ENCODE results near the gene GPR176. TPM values are rescaled to one million over a fixed set of nuclear protein-coding genes. Genes with fewer than 3 reads are reported as not detected.

Gene GPR176
- total and polyA plus RNA-seq, 2 experiments from 2014 or later: 2.7 to 7.0 TPM

DNA sequence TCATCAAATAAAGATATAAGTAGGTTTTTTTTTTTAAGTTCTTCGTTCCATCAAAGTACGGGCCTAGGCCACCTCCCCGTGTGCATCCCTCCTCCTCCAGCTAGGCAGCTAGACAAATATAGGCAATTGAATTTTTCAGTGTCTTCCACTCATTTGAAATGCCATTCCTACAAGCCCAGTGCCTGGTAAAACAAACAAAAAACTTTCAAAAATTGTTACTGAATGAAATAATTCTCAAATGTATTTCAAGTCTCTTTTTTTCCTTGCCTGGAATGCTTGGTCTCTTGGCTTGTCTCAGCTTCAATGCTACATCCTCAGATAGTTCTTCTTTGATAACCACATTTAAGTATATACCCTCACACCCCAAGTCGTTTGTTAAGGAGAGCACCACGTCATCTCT is 17.6 kb upstream of the GPR176 start:
- WGBS (ENCODE audit: low lambda C conversion rate, missing lambda C conversion rate): 90% methylated on average over 5 of the region's 5 CpGs
- Histone ChIP-seq H3K4me2 (no peak overlapping the region), H3K27ac (no peak overlapping the region), H3K4me3 (no peak overlapping the region), H3K27me3 (no peaks in the 10 kb centered on the region), H4K20me1 (ENCODE audit: insufficient read depth, poor library complexity, severe bottlenecking) (no peaks in the 10 kb centered on the region), H3K36me3 (replicated peaks; ENCODE audit: insufficient read depth, low read depth) (no peaks in the 10 kb centered on the region), H3K4me1 (ENCODE audit: insufficient read depth) (peaks cover 7% of the 10 kb centered on the region), H3K9me3 (ENCODE audit: low read depth) (no peaks in the 10 kb centered on the region), H3K9me2 (replicated peaks; ENCODE audit: insufficient read depth) (no peaks in the 10 kb centered on the region), H2AFZ (no peak overlapping the region), H3K79me2 (peaks cover 57% of the 10 kb centered on the region)
- no peak for TF ChIP-seq EZH2 (IDR thresholded peaks at IDR 0.05; ENCODE audit: borderline replicate concordance)
- TF ChIP-seq, protein P1, sequence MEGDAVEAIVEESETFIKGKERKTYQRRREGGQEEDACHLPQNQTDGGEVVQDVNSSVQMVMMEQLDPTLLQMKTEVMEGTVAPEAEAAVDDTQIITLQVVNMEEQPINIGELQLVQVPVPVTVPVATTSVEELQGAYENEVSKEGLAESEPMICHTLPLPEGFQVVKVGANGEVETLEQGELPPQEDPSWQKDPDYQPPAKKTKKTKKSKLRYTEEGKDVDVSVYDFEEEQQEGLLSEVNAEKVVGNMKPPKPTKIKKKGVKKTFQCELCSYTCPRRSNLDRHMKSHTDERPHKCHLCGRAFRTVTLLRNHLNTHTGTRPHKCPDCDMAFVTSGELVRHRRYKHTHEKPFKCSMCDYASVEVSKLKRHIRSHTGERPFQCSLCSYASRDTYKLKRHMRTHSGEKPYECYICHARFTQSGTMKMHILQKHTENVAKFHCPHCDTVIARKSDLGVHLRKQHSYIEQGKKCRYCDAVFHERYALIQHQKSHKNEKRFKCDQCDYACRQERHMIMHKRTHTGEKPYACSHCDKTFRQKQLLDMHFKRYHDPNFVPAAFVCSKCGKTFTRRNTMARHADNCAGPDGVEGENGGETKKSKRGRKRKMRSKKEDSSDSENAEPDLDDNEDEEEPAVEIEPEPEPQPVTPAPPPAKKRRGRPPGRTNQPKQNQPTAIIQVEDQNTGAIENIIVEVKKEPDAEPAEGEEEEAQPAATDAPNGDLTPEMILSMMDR (IDR thresholded peaks at IDR 0.05; ENCODE audit: poor library complexity): no peak
- no peak for TF ChIP-seq EZH2phosphoT487 (IDR thresholded peaks at IDR 0.05; ENCODE audit: low read depth, severe bottlenecking, unreplicated experiment)
- no peak for DNase-seq (ENCODE audit: low spot score)

DNA sequence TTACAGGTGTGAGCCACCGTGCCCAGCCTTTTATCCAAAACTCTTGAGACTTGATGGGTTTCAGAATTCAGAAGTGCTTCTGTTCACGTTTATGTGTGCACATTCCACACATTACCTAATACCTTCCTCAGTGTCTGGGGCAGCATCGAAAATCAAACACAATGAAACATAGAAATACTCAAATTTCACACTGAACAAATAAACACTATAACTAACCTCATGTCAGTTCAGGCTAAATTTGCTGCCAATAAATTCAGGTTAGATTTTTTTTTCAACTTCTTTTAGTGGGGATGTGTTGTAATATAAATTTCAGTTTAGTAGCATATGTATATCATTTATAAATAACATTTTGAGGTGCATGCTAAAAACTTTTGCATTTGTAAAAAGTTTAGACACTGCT is 16.6 kb upstream of the GPR176 start:
- TF ChIP-seq, protein P1 (IDR thresholded peaks at IDR 0.05; ENCODE audit: poor library complexity): no peak
- TF ChIP-seq EZH2 (IDR thresholded peaks at IDR 0.05; ENCODE audit: borderline replicate concordance): no peak
- TF ChIP-seq EZH2phosphoT487 (IDR thresholded peaks at IDR 0.05; ENCODE audit: low read depth, severe bottlenecking, unreplicated experiment): no peak
- no peak overlapping the region for H2AFZ ChIP-seq
- no peaks in the 10 kb centered on the region for H3K36me3 ChIP-seq (replicated peaks; ENCODE audit: insufficient read depth, low read depth)
- no peaks in the 10 kb centered on the region for H3K9me2 ChIP-seq (replicated peaks; ENCODE audit: insufficient read depth)
- 81% methylated on average over 3 of the region's 3 CpGs for WGBS (ENCODE audit: low lambda C conversion rate, missing lambda C conversion rate)
- H3K4me1 ChIP-seq (ENCODE audit: insufficient read depth): peaks cover 7% of the 10 kb centered on the region
- H3K79me2 ChIP-seq: peaks cover 57% of the 10 kb centered on the region
- no peak overlapping the region for H3K4me2 ChIP-seq
- H3K27ac ChIP-seq: no peak overlapping the region
- H4K20me1 ChIP-seq (ENCODE audit: insufficient read depth, poor library complexity, severe bottlenecking): no peaks in the 10 kb centered on the region
- H3K9me3 ChIP-seq (ENCODE audit: low read depth): no peaks in the 10 kb centered on the region
- H3K4me3 ChIP-seq: no peak overlapping the region
- H3K27me3 ChIP-seq: no peaks in the 10 kb centered on the region
- no peak for DNase-seq (ENCODE audit: low spot score)

DNA sequence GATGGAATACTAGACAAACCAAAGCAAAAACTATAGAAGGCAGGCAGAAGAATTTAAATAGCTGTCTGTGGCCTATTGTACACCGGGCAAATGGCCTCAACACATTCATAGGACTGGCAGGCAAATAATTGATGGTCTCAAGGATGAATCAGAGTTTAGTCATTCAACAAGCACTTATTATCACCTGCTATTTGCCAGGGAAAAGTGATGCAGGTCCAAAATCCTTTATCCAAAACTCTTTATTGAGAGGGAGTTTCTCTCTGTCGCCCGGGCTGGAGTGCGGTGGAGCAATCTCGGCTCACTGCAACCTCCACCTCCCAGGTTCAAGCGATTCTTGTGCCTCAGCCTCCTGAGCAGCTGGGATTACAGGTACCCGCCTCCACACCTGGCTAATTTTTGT is 16.1 kb upstream of the GPR176 start:
- H3K4me3 ChIP-seq: no peak overlapping the region
- H2AFZ ChIP-seq: no peak overlapping the region
- TF ChIP-seq, protein P1 (IDR thresholded peaks at IDR 0.05; ENCODE audit: poor library complexity): no peak
- TF ChIP-seq EZH2 (IDR thresholded peaks at IDR 0.05; ENCODE audit: borderline replicate concordance) (no peak), EZH2phosphoT487 (IDR thresholded peaks at IDR 0.05; ENCODE audit: low read depth, severe bottlenecking, unreplicated experiment) (no peak)
- peak overlapping the region; percentile 89 for H3K4me2 ChIP-seq
- no peaks in the 10 kb centered on the region for H3K9me2 ChIP-seq (replicated peaks; ENCODE audit: insufficient read depth)
- H3K36me3 ChIP-seq (replicated peaks; ENCODE audit: insufficient read depth, low read depth): no peaks in the 10 kb centered on the region
- no peaks in the 10 kb centered on the region for H3K27me3 ChIP-seq
- no peak overlapping the region for H3K27ac ChIP-seq
- H4K20me1 ChIP-seq (ENCODE audit: insufficient read depth, poor library complexity, severe bottlenecking): no peaks in the 10 kb centered on the region
- WGBS (ENCODE audit: low lambda C conversion rate, missing lambda C conversion rate): 97% methylated on average over 7 of the region's 7 CpGs
- DNase-seq (ENCODE audit: low spot score): no peak
- no peaks in the 10 kb centered on the region for H3K9me3 ChIP-seq (ENCODE audit: low read depth)
- H3K79me2 ChIP-seq: peaks cover 54% of the 10 kb centered on the region
- H3K4me1 ChIP-seq (ENCODE audit: insufficient read depth): peaks cover 7% of the 10 kb centered on the region

DNA sequence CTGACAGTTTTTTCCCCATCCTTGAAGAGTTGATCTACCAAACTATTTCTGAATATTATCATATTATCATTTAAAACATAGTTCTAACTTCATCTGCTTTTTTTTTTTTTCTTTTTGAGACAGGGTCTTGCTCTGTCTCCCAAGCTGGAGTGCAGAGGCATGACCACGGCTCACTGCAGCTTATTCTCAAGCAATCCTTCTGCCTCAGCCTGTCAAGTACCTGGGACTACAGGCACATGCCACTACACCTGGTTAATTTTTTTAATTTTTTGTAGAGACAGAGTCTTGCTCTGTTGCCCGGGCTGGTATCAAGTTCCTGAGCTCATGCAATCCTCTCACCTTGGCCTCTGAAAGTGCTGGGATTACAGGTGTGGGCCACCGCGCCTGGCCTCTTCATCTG is 15.2 kb upstream of the GPR176 start:
- H3K4me1 ChIP-seq (ENCODE audit: insufficient read depth): peaks cover 7% of the 10 kb centered on the region
- no peaks in the 10 kb centered on the region for H4K20me1 ChIP-seq (ENCODE audit: insufficient read depth, poor library complexity, severe bottlenecking)
- no peaks in the 10 kb centered on the region for H3K9me3 ChIP-seq (ENCODE audit: low read depth)
- no peaks in the 10 kb centered on the region for H3K9me2 ChIP-seq (replicated peaks; ENCODE audit: insufficient read depth)
- WGBS (ENCODE audit: low lambda C conversion rate, missing lambda C conversion rate): 95% methylated on average over 4 of the region's 4 CpGs
- no peaks in the 10 kb centered on the region for H3K36me3 ChIP-seq (replicated peaks; ENCODE audit: insufficient read depth, low read depth)
- H3K4me3 ChIP-seq: no peak overlapping the region
- no peak for TF ChIP-seq EZH2 (IDR thresholded peaks at IDR 0.05; ENCODE audit: borderline replicate concordance)
- no peak overlapping the region for H2AFZ ChIP-seq
- no peak overlapping the region for H3K27ac ChIP-seq
- H3K79me2 ChIP-seq: peaks cover 46% of the 10 kb centered on the region
- DNase-seq (ENCODE audit: low spot score): no peak
- peak overlapping the region; percentile 89 for H3K4me2 ChIP-seq
- no peaks in the 10 kb centered on the region for H3K27me3 ChIP-seq
